ENCODE results near the gene ELMOD3. TPM values are rescaled to one million over a fixed set of nuclear protein-coding genes. Genes with fewer than 3 reads are reported as not detected.
"Not testable (repeated sequence)": the region's sequence is repeated elsewhere in the genome, so short reads cannot be mapped to it uniquely, and the experiment has no call there.

Gene ELMOD3
- polyA plus RNA-seq, 1 donor from 2014 or later, result 39.7 TPM

GRCh38 chr2:85319796-85320195 is 34.8 kb upstream of the ELMOD3 start:
- Histone ChIP-seq H3K9me2 (ENCODE audit: insufficient read depth, low read length) (no peaks in the 10 kb centered on the region), H3K36me3 (ENCODE audit: insufficient read depth, low read length) (no peaks in the 10 kb centered on the region), H3K27me3 (ENCODE audit: insufficient read depth, low read depth, low read length) (no peaks in the 10 kb centered on the region), H3K4me2 (ENCODE audit: low read length) (no peak overlapping the region), H3K9ac (ENCODE audit: low read length) (no peak overlapping the region), H3K79me2 (replicated peaks; ENCODE audit: insufficient read depth, low read length) (peaks cover 6% of the 10 kb centered on the region), H3K27ac (ENCODE audit: low read length) (no peak overlapping the region), H3K4me3 (ENCODE audit: low read length) (no peak overlapping the region), H4K20me1 (ENCODE audit: insufficient read depth) (no peaks in the 10 kb centered on the region), H3K9me3 (ENCODE audit: low read length) (no peaks in the 10 kb centered on the region), H2AFZ (ENCODE audit: low read depth, low read length) (no peak overlapping the region), H3F3A (ENCODE audit: insufficient read depth, low read length, poor library complexity, severe bottlenecking) (no peaks in the 10 kb centered on the region)
- TF ChIP-seq RAD21 (conservative IDR thresholded peaks at IDR 0.05) (no peak), TAF1 (IDR thresholded peaks at IDR 0.05; ENCODE audit: low read depth) (no peak), EZH2 (IDR thresholded peaks at IDR 0.05; ENCODE audit: borderline replicate concordance, insufficient read depth, low read length, poor library complexity, severe bottlenecking) (no peak), SMC3 (conservative IDR thresholded peaks at IDR 0.05; ENCODE audit: poor library complexity) (no peak), EP300 (conservative IDR thresholded peaks at IDR 0.05; ENCODE audit: poor library complexity, severe bottlenecking) (no peak), POLR2AphosphoS5 (IDR thresholded peaks at IDR 0.05) (no peak), MXI1 (conservative IDR thresholded peaks at IDR 0.05; ENCODE audit: poor library complexity, severe bottlenecking) (no peak)

- no peaks in the 10 kb centered on the region for H3K9me3 ChIP-seq (ENCODE audit: low read length)
- peak overlapping the region; percentile 13 for H3K4me3 ChIP-seq (ENCODE audit: low read length)
- no peak overlapping the region for H2AFZ ChIP-seq (ENCODE audit: low read depth, low read length)
- no peaks in the 10 kb centered on the region for H3K9me2 ChIP-seq (ENCODE audit: insufficient read depth, low read length)
- H3K27me3 ChIP-seq (ENCODE audit: insufficient read depth, low read depth, low read length), result no peaks in the 10 kb centered on the region
- H3F3A ChIP-seq (ENCODE audit: insufficient read depth, low read length, poor library complexity, severe bottlenecking), result no peaks in the 10 kb centered on the region
- H3K36me3 ChIP-seq (ENCODE audit: insufficient read depth, low read length), result no peaks in the 10 kb centered on the region
- H4K20me1 ChIP-seq (ENCODE audit: insufficient read depth), result no peaks in the 10 kb centered on the region
- H3K79me2 ChIP-seq (replicated peaks; ENCODE audit: insufficient read depth, low read length), result peaks cover 33% of the 10 kb centered on the region
- no peak overlapping the region for H3K9ac ChIP-seq (ENCODE audit: low read length)
- no peak overlapping the region for H3K4me2 ChIP-seq (ENCODE audit: low read length)
- TF ChIP-seq TAF1 (IDR thresholded peaks at IDR 0.05; ENCODE audit: low read depth), result no peak
- TF ChIP-seq EZH2 (IDR thresholded peaks at IDR 0.05; ENCODE audit: borderline replicate concordance, insufficient read depth, low read length, poor library complexity, severe bottlenecking), result no peak
- TF ChIP-seq EP300 (conservative IDR thresholded peaks at IDR 0.05; ENCODE audit: poor library complexity, severe bottlenecking), result no peak
- TF ChIP-seq CTCF (IDR thresholded peaks at IDR 0.05; ENCODE audit: poor library complexity, severe bottlenecking), result no peak
- TF ChIP-seq RAD21 (conservative IDR thresholded peaks at IDR 0.05), result no peak
- TF ChIP-seq SMC3 (conservative IDR thresholded peaks at IDR 0.05; ENCODE audit: poor library complexity), result no peak
- TF ChIP-seq REST (IDR thresholded peaks at IDR 0.05; ENCODE audit: borderline replicate concordance), result no peak
- no peak overlapping the region for H3K27ac ChIP-seq (ENCODE audit: low read length)
These were observed 31.1 kb upstream of the ELMOD3 start for GRCh38 chr2:85323351-85323987.

GRCh38 chr2:85323988-85324367 is 30.6 kb upstream of the ELMOD3 start:
- H3K27me3 ChIP-seq (ENCODE audit: insufficient read depth, low read depth, low read length); H3K9ac ChIP-seq (ENCODE audit: low read length); H2AFZ ChIP-seq (ENCODE audit: low read depth, low read length); H3F3A ChIP-seq (ENCODE audit: insufficient read depth, low read length, poor library complexity, severe bottlenecking); H3K27ac ChIP-seq (ENCODE audit: low read length); H3K4me2 ChIP-seq (ENCODE audit: low read length); H3K9me2 ChIP-seq (ENCODE audit: insufficient read depth, low read length); H3K9me3 ChIP-seq (ENCODE audit: low read length); H3K36me3 ChIP-seq (ENCODE audit: insufficient read depth, low read length); H4K20me1 ChIP-seq (ENCODE audit: insufficient read depth): not testable (repeated sequence)
- peaks cover 33% of the 10 kb centered on the region for H3K79me2 ChIP-seq (replicated peaks; ENCODE audit: insufficient read depth, low read length)
- H3K4me3 ChIP-seq (ENCODE audit: low read length), result peak overlapping the region; percentile 13

All from neural cell (in vitro differentiated cells).